ENCODE measurements around the gene RAB15.
"Not testable (repeated sequence)": the region's sequence is repeated elsewhere in the genome, so short reads cannot be mapped to it uniquely, and the experiment has no call there.

The RAB15 gene

GRCh38 chr14:64923015-64923414 is 49.1 kb downstream of the RAB15 start:
- peak overlapping the region; percentile 82 for H3K27ac Mint-ChIP-seq
- H3K4me3 Mint-ChIP-seq = no peak overlapping the region
- H3K27me3 Mint-ChIP-seq = no peaks in the 10 kb centered on the region
- H3K4me1 Mint-ChIP-seq (ENCODE audit: low read depth) = peaks cover 75% of the 10 kb centered on the region
- no peaks in the 10 kb centered on the region for H3K9me3 Mint-ChIP-seq (ENCODE audit: low read depth)
- H3K36me3 Mint-ChIP-seq = peaks cover 15% of the 10 kb centered on the region

DNA sequence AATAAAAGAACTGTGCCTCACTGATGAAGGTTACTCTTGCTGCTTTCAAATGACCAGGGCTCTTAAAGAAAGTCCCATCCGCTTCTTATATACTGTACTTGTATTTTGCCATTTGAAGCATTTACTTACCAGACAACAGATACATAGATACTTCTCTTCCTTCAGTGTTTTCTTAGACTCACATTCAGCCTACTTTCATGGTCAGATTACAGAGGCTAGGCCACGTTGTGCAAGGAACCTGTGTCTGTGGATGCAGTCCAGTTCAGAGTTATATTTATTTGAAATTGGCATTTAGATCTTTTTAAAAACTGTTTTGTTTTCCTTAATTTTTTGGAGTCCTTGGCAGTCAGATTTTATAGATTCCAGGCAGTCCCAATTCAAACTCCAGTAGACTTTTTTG is 51.7 kb downstream of the RAB15 start:
- Mint-ChIP-seq H3K4me3 (no peak overlapping the region), H3K4me1 (ENCODE audit: low read depth) (peaks cover 76% of the 10 kb centered on the region), H3K9me3 (ENCODE audit: low read depth) (no peaks in the 10 kb centered on the region), H3K27me3 (no peaks in the 10 kb centered on the region), H3K27ac (peak overlapping the region; percentile 50), H3K36me3 (peaks cover 14% of the 10 kb centered on the region)

DNA sequence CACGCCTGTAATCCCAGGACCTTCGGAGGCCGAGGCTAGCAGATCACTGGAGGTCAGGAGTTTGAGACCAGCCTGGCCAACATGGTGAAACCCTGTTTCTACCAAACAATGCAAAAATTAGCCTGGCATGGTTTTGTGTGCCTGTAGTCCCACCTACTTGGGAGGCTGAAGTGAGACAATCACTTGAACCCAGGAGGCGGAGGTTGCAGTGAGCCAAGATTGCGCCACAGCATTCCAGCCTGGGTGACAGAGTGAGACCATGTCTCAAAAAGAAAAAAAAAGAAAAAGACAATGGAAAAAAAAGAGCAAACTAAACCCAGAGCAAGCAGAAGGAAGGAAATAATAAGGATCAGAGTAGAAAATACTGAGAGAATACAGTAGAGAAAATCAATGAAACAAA is 52.5 kb downstream of the RAB15 start:
- Mint-ChIP-seq H3K27me3 (no peaks in the 10 kb centered on the region), H3K9me3 (ENCODE audit: low read depth) (no peaks in the 10 kb centered on the region), H3K36me3 (peaks cover 18% of the 10 kb centered on the region), H3K4me3 (no peak overlapping the region), H3K4me1 (ENCODE audit: low read depth) (peaks cover 81% of the 10 kb centered on the region), H3K27ac (peak overlapping the region; percentile 50)

DNA sequence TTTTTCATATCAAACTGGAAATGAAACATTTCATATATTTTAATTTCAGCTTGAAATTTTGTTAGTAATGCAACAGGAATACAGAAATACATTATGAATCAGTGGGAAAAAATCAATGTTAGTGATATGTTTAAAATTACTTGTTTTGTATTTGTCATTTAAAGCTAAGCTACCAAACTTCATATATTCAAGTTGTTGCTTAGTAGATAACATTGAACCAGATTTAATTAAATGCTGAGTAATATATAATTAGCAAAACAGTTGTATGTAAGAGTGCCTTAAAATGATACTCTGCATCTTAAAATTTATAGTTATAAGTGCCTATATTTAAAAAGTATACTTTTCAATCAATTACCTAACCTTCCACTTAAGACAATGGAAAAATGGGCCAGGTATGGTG is 52.9 kb downstream of the RAB15 start:
- no peaks in the 10 kb centered on the region for H3K9me3 Mint-ChIP-seq (ENCODE audit: low read depth)
- peaks cover 79% of the 10 kb centered on the region for H3K4me1 Mint-ChIP-seq (ENCODE audit: low read depth)
- peaks cover 18% of the 10 kb centered on the region for H3K36me3 Mint-ChIP-seq
- H3K27me3 Mint-ChIP-seq = no peaks in the 10 kb centered on the region
- H3K27ac Mint-ChIP-seq = peak overlapping the region; percentile 76
- H3K4me3 Mint-ChIP-seq = no peak overlapping the region

DNA sequence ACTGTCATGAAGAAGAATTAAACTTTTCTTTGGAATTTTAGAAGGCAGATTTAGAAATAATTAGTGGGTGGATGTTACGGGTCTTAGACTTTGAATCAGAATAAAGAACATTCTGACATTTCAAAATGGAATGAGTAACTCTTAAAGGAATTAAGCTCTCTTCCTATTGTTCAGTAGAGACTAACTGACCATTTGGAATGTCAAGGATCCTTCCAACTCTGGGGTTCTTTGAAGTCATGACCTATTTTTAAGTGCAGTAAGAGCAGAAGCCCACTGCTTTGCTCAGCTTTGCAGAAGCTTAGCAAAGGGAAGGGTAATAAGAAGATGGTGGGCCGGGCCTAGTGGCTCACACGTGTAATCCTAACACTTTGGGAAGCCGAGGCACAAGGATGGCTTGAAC is 53.9 kb downstream of the RAB15 start:
- Mint-ChIP-seq H3K36me3 (peaks cover 18% of the 10 kb centered on the region), H3K4me1 (ENCODE audit: low read depth) (peaks cover 80% of the 10 kb centered on the region), H3K27me3 (no peaks in the 10 kb centered on the region), H3K9me3 (ENCODE audit: low read depth) (no peaks in the 10 kb centered on the region), H3K27ac (peak overlapping the region; percentile 51), H3K4me3 (peak overlapping the region; percentile 40)

GRCh38 chr14:64915797-64916196 is 56.3 kb downstream of the RAB15 start:
- Mint-ChIP-seq H3K36me3 (peaks cover 15% of the 10 kb centered on the region), H3K27me3 (no peaks in the 10 kb centered on the region), H3K27ac (peak overlapping the region; percentile 97), H3K9me3 (ENCODE audit: low read depth) (no peaks in the 10 kb centered on the region), H3K4me1 (ENCODE audit: low read depth) (peaks cover 64% of the 10 kb centered on the region), H3K4me3 (peak overlapping the region; percentile 96)

- Mint-ChIP-seq H3K4me1 (ENCODE audit: low read depth) (peaks cover 56% of the 10 kb centered on the region), H3K9me3 (ENCODE audit: low read depth) (no peaks in the 10 kb centered on the region), H3K27ac (peak overlapping the region; percentile 97), H3K4me3 (peak overlapping the region; percentile 96), H3K27me3 (no peaks in the 10 kb centered on the region), H3K36me3 (peaks cover 11% of the 10 kb centered on the region)
These were observed 57.1 kb downstream of the RAB15 start for GRCh38 chr14:64915029-64915424.

GRCh38 chr14:64914237-64915028 is 57.7 kb downstream of the RAB15 start, which contains the start of gene CHURC1:
CHURC1 (plus strand) TSS chr14:64914455; CDS start chr14:64914496, 41 bp downstream.
- peak within 1 kb of the TSS; percentile 96 for H3K4me3 Mint-ChIP-seq
- H3K9me3 Mint-ChIP-seq (ENCODE audit: low read depth) = no peaks in the 10 kb centered on the region
- H3K27ac Mint-ChIP-seq = peak within 1 kb of the TSS; percentile 97
- peaks cover 51% of the 10 kb centered on the region for H3K4me1 Mint-ChIP-seq (ENCODE audit: low read depth)
- H3K27me3 Mint-ChIP-seq = no peaks in the 10 kb centered on the region
- peaks cover 11% of the 10 kb centered on the region for H3K36me3 Mint-ChIP-seq

DNA sequence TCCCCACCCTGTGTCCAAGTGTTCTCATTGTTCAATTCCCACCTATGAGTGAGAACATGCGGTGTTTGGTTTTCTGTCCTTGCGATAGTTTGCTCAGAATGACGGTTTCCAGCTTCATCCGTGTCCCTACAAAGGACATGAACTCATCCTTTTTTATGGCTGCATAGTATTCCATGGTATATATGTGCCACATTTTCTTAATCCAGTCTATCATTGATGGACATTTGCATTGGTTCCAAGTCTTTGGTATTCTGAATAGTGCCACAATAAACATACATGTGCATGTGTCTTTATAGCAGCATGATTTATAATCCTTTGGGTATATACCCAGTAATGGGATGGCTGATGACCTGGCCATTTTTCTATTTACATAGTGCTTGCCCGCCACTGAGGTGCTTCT is 58.7 kb downstream of the RAB15 start:
- Mint-ChIP-seq H3K27ac (peak overlapping the region; percentile 97), H3K4me3 (peak overlapping the region; percentile 96), H3K36me3 (peaks cover 11% of the 10 kb centered on the region), H3K4me1 (ENCODE audit: low read depth) (peaks cover 44% of the 10 kb centered on the region)
- H3K27me3 Mint-ChIP-seq; H3K9me3 Mint-ChIP-seq (ENCODE audit: low read depth): not testable (repeated sequence)

DNA sequence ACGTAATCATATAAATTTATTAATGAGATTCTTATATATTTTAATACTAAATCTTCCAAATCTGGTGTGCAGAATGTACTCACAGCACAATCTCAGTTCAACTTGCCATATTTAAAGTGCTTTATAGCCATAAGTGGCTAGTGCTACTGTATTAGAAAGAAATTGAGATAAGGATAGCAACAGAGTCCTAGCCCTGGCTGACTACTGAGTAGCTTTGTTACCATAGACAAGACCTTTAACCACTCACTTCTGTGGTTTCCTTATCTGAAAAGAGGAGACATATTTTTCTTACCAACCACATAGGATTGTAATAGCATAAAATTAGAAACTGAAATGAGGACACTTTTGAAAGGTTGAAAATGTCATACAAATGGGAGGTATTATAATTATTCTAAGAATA is 59.9 kb downstream of the RAB15 start:
- H3K27ac Mint-ChIP-seq = no peak overlapping the region
- H3K4me3 Mint-ChIP-seq = no peak overlapping the region

GRCh38 chr14:64910847-64911495 is 61.2 kb downstream of the RAB15 start:
- Mint-ChIP-seq H3K27me3 (no peaks in the 10 kb centered on the region), H3K36me3 (peaks cover 3% of the 10 kb centered on the region), H3K4me1 (ENCODE audit: low read depth) (peaks cover 24% of the 10 kb centered on the region), H3K4me3 (no peak overlapping the region), H3K27ac (no peak overlapping the region), H3K9me3 (ENCODE audit: low read depth) (no peaks in the 10 kb centered on the region)

More for the DNA sequence above, 59.9 kb downstream of the RAB15 start:
- H3K4me1 Mint-ChIP-seq (ENCODE audit: low read depth) = peaks cover 33% of the 10 kb centered on the region
- H3K36me3 Mint-ChIP-seq = peaks cover 6% of the 10 kb centered on the region
- no peaks in the 10 kb centered on the region for H3K27me3 Mint-ChIP-seq
- H3K9me3 Mint-ChIP-seq (ENCODE audit: low read depth) = no peaks in the 10 kb centered on the region

GRCh38 chr14:64906022-64906421 is 66.1 kb downstream of the RAB15 start:
- no peak overlapping the region for H3K4me3 Mint-ChIP-seq
- no peaks in the 10 kb centered on the region for H3K9me3 Mint-ChIP-seq (ENCODE audit: low read depth)
- no peak overlapping the region for H3K27ac Mint-ChIP-seq
- H3K27me3 Mint-ChIP-seq = peaks cover 3% of the 10 kb centered on the region
- no peaks in the 10 kb centered on the region for H3K4me1 Mint-ChIP-seq (ENCODE audit: low read depth)
- H3K36me3 Mint-ChIP-seq = no peaks in the 10 kb centered on the region

- H3K4me3 Mint-ChIP-seq = no peak overlapping the region
- no peak overlapping the region for H3K27ac Mint-ChIP-seq
- no peaks in the 10 kb centered on the region for H3K4me1 Mint-ChIP-seq (ENCODE audit: low read depth)
- peaks cover 4% of the 10 kb centered on the region for H3K27me3 Mint-ChIP-seq
- H3K36me3 Mint-ChIP-seq = no peaks in the 10 kb centered on the region
- no peaks in the 10 kb centered on the region for H3K9me3 Mint-ChIP-seq (ENCODE audit: low read depth)
These were observed 72.2 kb downstream of the RAB15 start for GRCh38 chr14:64899958-64900357.

Data from activated naive CD8-positive, alpha-beta T cell (primary cell).